Tibial nerve (tissue), 4 donors: ENCODE results near the gene SHC2. TPM values are rescaled to one million over a fixed set of nuclear protein-coding genes. Genes with fewer than 3 reads are reported as not detected.
"Not testable (repeated sequence)": the region's sequence is repeated elsewhere in the genome, so short reads cannot be mapped to it uniquely, and the experiment has no call there.

Experiments used
- DNase-seq, 2 donors: peaks; one replicate each; pipeline ENCODE4 v3.0.0-alpha.2; 2019; ENCODE audit warnings: low spot score in 2 of 2
- H3K27ac ChIP-seq, 4 donors: fragments of 200-600 bp; sonication (generic) in 3 of 4; one replicate each; pipeline ENCODE4 v1.5.1; 2017 to 2019; ENCODE audit warnings: mild to moderate bottlenecking in 1 of 4
- H3K27me3 ChIP-seq, 2 donors: fragments of 200-600 bp; sonication (generic) in 1 of 2; one replicate each; pipeline versions ENCODE4 v1.5.1 to v1.6.0; 2017 to 2019
- H3K36me3 ChIP-seq, 3 donors: fragments of 200-600 bp; sonication (generic); one replicate each; pipeline ENCODE4 v1.5.1; 2018 to 2019
- H3K4me1 ChIP-seq, 4 donors: fragments of 200-600 bp; sonication (generic) in 3 of 4; one replicate each; pipeline ENCODE4 v1.5.1; 2017 to 2019
- H3K4me3 ChIP-seq, 4 donors: fragments of 200-600 bp; sonication (generic) in 3 of 4; one replicate each; pipeline ENCODE4 v1.5.1; 2017 to 2019; ENCODE audit warnings: mild to moderate bottlenecking in 1 of 4, moderate library complexity in 1 of 4
- H3K9me3 ChIP-seq, 4 donors: fragments of 200-600 bp; sonication (generic) in 3 of 4; one replicate each; pipeline ENCODE4 v1.5.1; 2017 to 2019
- EP300 ChIP-seq, 2 donors: sonication (generic); formaldehyde crosslinking; IDR thresholded peaks; one replicate each; pipeline ENCODE4 v1.6.1; 2017; ENCODE audit warnings: antibody characterized with exemption in 2 of 2, mild to moderate bottlenecking in 1 of 2
- POLR2A ChIP-seq, 2 donors: fragments of 450-650 bp; IDR thresholded peaks; one replicate each; pipeline ENCODE4 v1.6.1; 2017; ENCODE audit warnings: antibody characterized with exemption in 2 of 2, mild to moderate bottlenecking in 2 of 2, moderate library complexity in 2 of 2
- WGBS, 2 donors: methylation state at CpG; one replicate each; pipeline ENCODE4 v1.1.5; 2018; 5-methylcytosine and 5-hydroxymethylcytosine counted together
- total RNA-seq, 4 donors: library from RNA; depleted of rRNA; stranded (reverse); fragments of >200 nt; gene quantifications; one replicate each; pipeline ENCODE4 v1.1.0, GENCODE V29; 2016
- TF ChIP-seq, protein P1 (sequence below), 5 experiments: fragments of 200-600 bp in 3 of 5; fragments of 450-650 bp in 2 of 5; sonication (generic) in 3 of 5; IDR thresholded peaks; one replicate each; pipeline ENCODE4 v1.5.1; 2016 to 2019; ENCODE audit warnings: antibody characterized with exemption in 5 of 5, mild to moderate bottlenecking in 3 of 5, moderate library complexity in 2 of 5

Gene SHC2
- total RNA-seq, 4 donors from 2014 or later: 13.5 to 41.1 (median 22.9) TPM

DNA sequence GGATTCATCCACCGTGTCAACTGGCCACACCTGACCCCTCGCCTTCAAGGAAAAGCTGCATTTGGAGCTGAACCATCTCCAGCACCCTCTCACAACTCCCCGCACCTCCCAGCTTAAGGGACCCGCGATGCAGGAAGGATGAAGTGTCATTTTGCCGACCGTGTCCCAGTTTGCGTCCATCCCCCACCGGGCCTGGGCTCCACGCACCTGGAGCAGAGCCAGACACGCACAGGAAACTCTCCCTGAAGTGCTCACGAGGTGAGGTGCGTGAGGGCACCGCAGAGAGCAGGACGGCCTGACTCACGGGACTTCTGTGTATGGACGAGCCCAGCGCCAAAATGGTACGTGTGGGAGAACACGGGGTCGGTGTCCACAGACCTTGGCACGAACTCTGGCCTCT, 7.2 kb downstream of the SHC2 start:
- TF ChIP-seq, protein P1, sequence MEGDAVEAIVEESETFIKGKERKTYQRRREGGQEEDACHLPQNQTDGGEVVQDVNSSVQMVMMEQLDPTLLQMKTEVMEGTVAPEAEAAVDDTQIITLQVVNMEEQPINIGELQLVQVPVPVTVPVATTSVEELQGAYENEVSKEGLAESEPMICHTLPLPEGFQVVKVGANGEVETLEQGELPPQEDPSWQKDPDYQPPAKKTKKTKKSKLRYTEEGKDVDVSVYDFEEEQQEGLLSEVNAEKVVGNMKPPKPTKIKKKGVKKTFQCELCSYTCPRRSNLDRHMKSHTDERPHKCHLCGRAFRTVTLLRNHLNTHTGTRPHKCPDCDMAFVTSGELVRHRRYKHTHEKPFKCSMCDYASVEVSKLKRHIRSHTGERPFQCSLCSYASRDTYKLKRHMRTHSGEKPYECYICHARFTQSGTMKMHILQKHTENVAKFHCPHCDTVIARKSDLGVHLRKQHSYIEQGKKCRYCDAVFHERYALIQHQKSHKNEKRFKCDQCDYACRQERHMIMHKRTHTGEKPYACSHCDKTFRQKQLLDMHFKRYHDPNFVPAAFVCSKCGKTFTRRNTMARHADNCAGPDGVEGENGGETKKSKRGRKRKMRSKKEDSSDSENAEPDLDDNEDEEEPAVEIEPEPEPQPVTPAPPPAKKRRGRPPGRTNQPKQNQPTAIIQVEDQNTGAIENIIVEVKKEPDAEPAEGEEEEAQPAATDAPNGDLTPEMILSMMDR (IDR thresholded peaks at IDR 0.05): no peak
- TF ChIP-seq POLR2A (IDR thresholded peaks at IDR 0.05) (no peak), EP300 (IDR thresholded peaks at IDR 0.05) (no peak)
- no peak for DNase-seq
- whole genome bisulfite sequencing, 2 donors: 91 to 93% methylated on average over 22 of the region's 22 CpGs
- Histone ChIP-seq H3K4me3 (no peak overlapping the region), H3K9me3 (no peaks in the 10 kb centered on the region), H3K27me3 (peaks cover 0 to 1% of the 10 kb centered on the region in 2 donors), H3K4me1 (no peaks in the 10 kb centered on the region), H3K27ac (no peak overlapping the region), H3K36me3 (no peaks in the 10 kb centered on the region)

DNA sequence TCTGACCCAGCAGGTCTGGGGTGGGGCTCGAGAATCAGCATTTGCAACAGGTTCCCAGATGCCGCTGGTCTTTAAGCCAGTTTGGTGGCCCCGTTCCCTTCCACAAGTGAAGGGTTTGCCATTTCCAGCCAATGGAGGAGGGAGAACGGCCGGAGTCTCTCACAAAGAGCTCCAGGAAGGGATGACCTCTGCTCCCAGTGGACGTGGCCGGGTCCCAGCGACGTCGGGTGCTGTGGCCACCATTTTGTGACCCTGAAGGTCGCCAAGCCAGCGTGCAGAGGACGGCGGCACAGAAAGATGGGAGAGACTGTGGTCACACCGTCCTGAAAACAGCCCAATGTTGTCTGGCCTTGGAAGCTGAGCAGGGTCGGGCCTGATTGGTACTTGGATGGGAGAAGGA, 8.0 kb downstream of the SHC2 start:
- H3K36me3 ChIP-seq: no peaks in the 10 kb centered on the region
- TF ChIP-seq, protein P1 (IDR thresholded peaks at IDR 0.05): no peak
- TF ChIP-seq POLR2A (IDR thresholded peaks at IDR 0.05) (no peak), EP300 (IDR thresholded peaks at IDR 0.05) (no peak)
- no peaks in the 10 kb centered on the region for H3K9me3 ChIP-seq
- H3K27ac ChIP-seq: no peak overlapping the region
- 88 to 91% methylated on average over 15 to 16 of the region's 16 CpGs for WGBS, 2 donors
- H3K4me1 ChIP-seq: no peaks in the 10 kb centered on the region
- H3K4me3 ChIP-seq: no peak overlapping the region
- DNase-seq: no peak
- no peaks in the 10 kb centered on the region for H3K27me3 ChIP-seq

DNA sequence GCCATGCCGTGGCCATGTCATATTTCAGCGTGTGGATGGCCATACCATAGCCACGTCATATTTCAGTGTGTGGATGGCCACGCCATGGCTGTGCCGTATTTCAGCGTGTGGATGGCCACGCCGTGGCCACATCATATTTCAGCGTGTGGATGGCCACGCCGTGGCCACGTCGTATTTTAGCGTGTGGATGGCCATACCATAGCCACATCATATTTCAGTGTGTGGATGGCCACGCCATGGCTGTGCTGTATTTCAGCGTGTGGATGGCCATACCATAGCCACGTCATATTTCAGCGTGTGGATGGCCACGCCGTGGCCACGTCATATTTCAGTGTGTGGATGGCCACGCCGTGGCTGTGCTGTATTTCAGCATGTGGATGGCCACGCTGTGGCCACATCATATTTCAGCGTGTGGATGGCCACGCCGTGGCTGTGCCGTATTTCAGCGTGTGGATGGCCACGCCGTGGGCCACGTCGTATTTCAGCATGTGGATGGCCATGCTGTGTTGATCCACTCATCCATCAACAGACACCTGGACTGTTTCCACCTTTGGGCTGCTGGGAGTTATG, 9.8 kb downstream of the SHC2 start:
- not testable (repeated sequence) for H3K4me3 ChIP-seq, DNase-seq, H3K27me3 ChIP-seq, H3K36me3 ChIP-seq, H3K9me3 ChIP-seq, H3K27ac ChIP-seq, H3K4me1 ChIP-seq
- WGBS, 2 donors: 93 to 94% methylated on average over 31 to 33 of the region's 33 CpGs

DNA sequence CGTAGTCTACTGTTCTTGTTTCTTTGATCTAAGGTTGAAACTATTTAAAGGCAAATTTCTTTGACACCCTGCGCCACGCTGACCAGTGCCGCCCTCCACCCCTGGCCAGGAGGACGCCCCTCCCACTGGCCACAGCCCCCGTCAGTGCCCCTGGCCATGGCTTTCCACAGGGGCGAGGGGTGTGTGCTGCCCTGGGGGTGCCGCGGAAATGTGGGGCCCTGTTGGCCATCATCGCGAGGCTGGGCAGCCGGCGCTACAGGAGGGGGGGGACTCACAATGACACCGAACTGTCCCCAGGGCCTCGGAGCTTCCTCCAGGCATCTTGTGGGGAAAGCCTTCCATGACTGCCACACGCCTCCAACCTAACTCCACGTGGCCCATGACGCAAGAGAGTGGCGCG, 10.9 kb downstream of the SHC2 start:
- WGBS, 2 donors: 91 to 95% methylated on average over 12 to 20 of the region's 20 CpGs
- Histone ChIP-seq H3K27me3 (no peaks in the 10 kb centered on the region), H3K36me3 (no peaks in the 10 kb centered on the region), H3K4me1 (no peaks in the 10 kb centered on the region), H3K9me3 (peaks cover 0 to under 1% (median 0%) of the 10 kb centered on the region in 4 donors), H3K27ac (no peak overlapping the region), H3K4me3 (no peak overlapping the region)
- DNase-seq: no peak
- TF ChIP-seq EP300 (IDR thresholded peaks at IDR 0.05): no peak
- TF ChIP-seq, protein P1 (IDR thresholded peaks at IDR 0.05): no peak
- no peak for TF ChIP-seq POLR2A (IDR thresholded peaks at IDR 0.05)

DNA sequence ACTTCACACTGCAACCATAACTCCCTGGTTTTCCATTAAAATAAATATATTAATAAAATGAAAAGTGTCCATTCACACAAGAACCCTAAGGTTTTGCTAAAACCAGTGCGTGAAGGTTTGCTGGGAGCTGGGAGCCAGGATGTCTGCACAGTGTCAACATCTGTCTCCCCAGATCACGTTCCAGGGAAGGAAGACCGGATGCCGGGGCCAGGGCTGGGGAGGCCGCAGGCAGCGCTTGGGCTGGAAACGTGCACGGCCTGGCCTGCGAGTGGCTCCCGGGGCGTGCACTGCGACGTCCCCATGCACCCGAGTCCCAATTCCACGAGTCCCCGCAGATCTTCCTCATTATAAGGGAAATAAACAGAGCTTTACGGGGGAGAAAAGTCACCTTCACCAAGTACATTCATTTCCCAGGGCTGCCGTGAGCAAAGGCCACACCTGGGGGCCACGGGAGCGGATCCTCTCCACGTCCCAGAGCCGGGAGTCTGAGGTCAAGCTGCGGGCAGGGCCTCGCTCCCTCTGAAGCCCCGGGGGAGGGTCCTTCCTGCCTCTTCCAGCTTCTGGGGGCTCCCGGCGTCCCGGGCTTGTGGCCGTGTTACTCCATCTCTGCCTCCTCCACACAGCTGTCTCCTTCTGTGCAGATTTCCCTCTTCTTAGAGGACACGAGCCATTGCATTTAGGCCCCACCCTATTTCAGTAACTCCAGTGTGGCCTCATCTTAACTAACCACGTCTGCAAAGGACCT, 12.8 kb downstream of the SHC2 start:
- H3K27ac ChIP-seq: no peak overlapping the region
- 65 to 67% methylated on average over 29 to 31 of the region's 31 CpGs for WGBS, 2 donors
- no peaks in the 10 kb centered on the region for H3K27me3 ChIP-seq
- no peak for TF ChIP-seq EP300 (IDR thresholded peaks at IDR 0.05)
- TF ChIP-seq POLR2A (IDR thresholded peaks at IDR 0.05): no peak
- H3K4me1 ChIP-seq: no peaks in the 10 kb centered on the region
- H3K9me3 ChIP-seq: peaks cover 0 to 4% (median 0%) of the 10 kb centered on the region in 4 donors
- H3K4me3 ChIP-seq: no peak overlapping the region
- no peak for DNase-seq
- H3K36me3 ChIP-seq: no peaks in the 10 kb centered on the region

DNA sequence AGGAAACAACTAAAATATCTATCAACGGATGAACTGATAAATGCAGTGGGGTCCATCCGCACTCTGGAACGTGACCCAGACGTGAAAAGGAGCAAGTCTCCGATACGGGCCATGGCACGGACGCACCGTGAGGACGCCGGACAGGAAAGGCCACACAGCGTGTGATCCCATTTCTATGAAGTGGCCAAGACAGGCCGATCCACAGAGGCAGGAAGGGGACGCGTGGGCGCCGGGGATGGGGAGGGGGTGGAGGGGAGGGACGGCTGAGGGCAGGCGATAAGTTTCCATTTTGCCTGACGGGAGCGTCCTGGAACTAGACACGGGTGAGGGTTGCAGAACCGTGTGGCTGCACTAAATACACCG, 13.8 kb downstream of the SHC2 start:
- no peak for TF ChIP-seq EP300 (IDR thresholded peaks at IDR 0.05)
- TF ChIP-seq, protein P1 (IDR thresholded peaks at IDR 0.05): no peak
- no peak for TF ChIP-seq POLR2A (IDR thresholded peaks at IDR 0.05)
- DNase-seq: no peak
- H3K27me3 ChIP-seq: no peaks in the 10 kb centered on the region
- H3K4me1 ChIP-seq: no peaks in the 10 kb centered on the region
- H3K36me3 ChIP-seq: no peaks in the 10 kb centered on the region
- WGBS, 2 donors: 87 to 88% methylated on average over 24 of the region's 24 CpGs
- peaks cover 0 to 4% (median 0%) of the 10 kb centered on the region in 4 donors for H3K9me3 ChIP-seq
- no peak overlapping the region for H3K27ac ChIP-seq
- no peak overlapping the region for H3K4me3 ChIP-seq
